B cell (primary cell): ENCODE data around the gene CISD2. TPM values are rescaled to one million over a fixed set of nuclear protein-coding genes. Genes with fewer than 3 reads are reported as not detected.

Experiments
- ATAC-seq: fragments of 200-7000 bp; cut with Tn5 transposase; one replicate; pipeline ENCODE4 v1.10.0; 2021; ENCODE audit warnings: low read depth, mild to moderate bottlenecking, moderate number of reproducible peaks, moderate library complexity
- CTCF ChIA-PET: fragments of 350-600 bp; sonication (Branson Sonifier 250); formaldehyde crosslinking; loops from one replicate; lab custom pipeline; 2021; ENCODE audit warnings: antibody characterized with exemption, inconsistent platforms; lab: Charles Lee
- POLR2A ChIA-PET: fragments of 350-600 bp; sonication (Branson Sonifier 250); formaldehyde crosslinking; loops from one replicate; lab custom pipeline; 2021; ENCODE audit warnings: antibody characterized with exemption; lab: Charles Lee
- DNase-seq: peaks from one replicate; pipeline ENCODE4 v3.0.0; 2013
- H2AFZ ChIP-seq: 2 replicates; pipeline ENCODE4 v1.6.1; 2012; ENCODE audit warnings: mild to moderate bottlenecking, low read depth, low read length; ENCODE audit not compliant: insufficient read depth, poor library complexity, severe bottlenecking
- H3K27ac ChIP-seq, 2 donors: 1 replicate in 1 of 2; 2 replicates in 1 of 2; pipeline ENCODE4 v1.5.1; 2012 to 2013; ENCODE audit warnings: low read length in 2 of 2, mild to moderate bottlenecking in 2 of 2, moderate library complexity in 1 of 2
- H3K27me3 ChIP-seq, 4 experiments: fragments of 200-600 bp in 1 of 4; sonication (generic) in 1 of 4; replicated peaks in 1 of 4; 1 replicate in 2 of 4; 2 replicates in 2 of 4; pipeline versions ENCODE4 v1.6.1 to v1.7.0; 2013 to 2016; ENCODE audit warnings: low read length in 3 of 4, mild to moderate bottlenecking in 2 of 4, mixed read lengths in 1 of 4, moderate library complexity in 1 of 4; ENCODE audit not compliant: insufficient read depth in 4 of 4, control insufficient read depth in 3 of 4; ENCODE audit errors: control extremely low read depth in 1 of 4
- H3K36me3 ChIP-seq, 2 experiments: replicated peaks in 1 of 2; 1 replicate in 1 of 2; 2 replicates in 1 of 2; pipeline versions ENCODE4 v1.6.1 to v1.7.1; 2013; ENCODE audit warnings: low read length in 1 of 2; ENCODE audit not compliant: insufficient read depth in 2 of 2, control insufficient read depth in 1 of 2; ENCODE audit errors: control extremely low read depth in 1 of 2, extremely low read depth in 1 of 2
- H3K4me1 ChIP-seq, 2 donors: fragments of 200-600 bp in 1 of 2; sonication (generic) in 1 of 2; 1 replicate in 1 of 2; 2 replicates in 1 of 2; pipeline versions ENCODE4 v1.5.1 to v1.6.1; 2013 to 2017; ENCODE audit warnings: low read length in 2 of 2; ENCODE audit not compliant: control insufficient read depth in 2 of 2, insufficient read depth in 2 of 2
- H3K4me2 ChIP-seq: replicated peaks from 2 replicates; pipeline ENCODE3; 2012; ENCODE audit warnings: mild to moderate bottlenecking, low read depth, low read length; ENCODE audit not compliant: poor library complexity, severe bottlenecking
- H3K4me3 ChIP-seq, 5 experiments: fragments of 200-600 bp in 1 of 5; sonication (generic) in 1 of 5; 1 replicate in 3 of 5; 2 replicates in 2 of 5; pipeline versions ENCODE4 v1.5.1 to v1.7.0; 2011 to 2016; ENCODE audit warnings: low read length in 4 of 5, mild to moderate bottlenecking in 4 of 5, low read depth in 2 of 5, control low read depth in 1 of 5, moderate library complexity in 1 of 5; ENCODE audit not compliant: insufficient read depth in 1 of 5; ENCODE audit errors: control extremely low read depth in 1 of 5, extremely low read depth in 1 of 5
- H3K79me2 ChIP-seq: fragments of 200-600 bp; sonication (generic); one replicate; pipeline ENCODE4 v1.6.0; 2016; ENCODE audit warnings: low read length; ENCODE audit not compliant: control insufficient read depth, insufficient read depth
- H3K9ac ChIP-seq: fragments of 200-600 bp; sonication (generic); 2 replicates; pipeline ENCODE4 v1.6.1; 2017; ENCODE audit warnings: mild to moderate bottlenecking, low read length, moderate library complexity
- H3K9me3 ChIP-seq, 3 donors: one replicate each; pipeline versions ENCODE4 v1.6.1 to v1.7.1; 2013; ENCODE audit warnings: low read length in 2 of 3; ENCODE audit not compliant: control insufficient read depth in 2 of 3, insufficient read depth in 1 of 3; ENCODE audit errors: control extremely low read depth in 1 of 3
- H4K20me1 ChIP-seq: 2 replicates; pipeline ENCODE4 v1.6.0; 2012; ENCODE audit warnings: mild to moderate bottlenecking, low read length; ENCODE audit not compliant: insufficient read depth, control insufficient read depth, poor library complexity, severe bottlenecking
- H3K27ac Mint-ChIP-seq: one replicate; pipeline ENCODE4 v1.8.0; 2021; ENCODE audit warnings: mixed read lengths
- H3K27me3 Mint-ChIP-seq: one replicate; pipeline ENCODE4 v1.8.0; 2021; ENCODE audit warnings: mixed read lengths
- H3K4me1 Mint-ChIP-seq: one replicate; pipeline ENCODE4 v1.8.0; 2021; ENCODE audit warnings: mixed read lengths
- H3K4me3 Mint-ChIP-seq: one replicate; pipeline ENCODE4 v1.8.0; 2021; ENCODE audit warnings: mixed read lengths
- H3K9me3 Mint-ChIP-seq: one replicate; pipeline ENCODE4 v1.8.0; 2022; ENCODE audit warnings: mixed read lengths; ENCODE audit not compliant: insufficient read depth
- CTCF ChIP-seq: fragments of 200-600 bp; IDR thresholded peaks from one replicate; pipeline ENCODE4 v1.8.0; 2022; ENCODE audit warnings: antibody characterized with exemption, mild to moderate bottlenecking
- EZH2 ChIP-seq: IDR thresholded peaks from 2 replicates; pipeline ENCODE4 v1.6.1; 2012; ENCODE audit warnings: borderline replicate concordance, low read depth, mild to moderate bottlenecking, moderate library complexity, low read length; ENCODE audit not compliant: insufficient read depth, poor library complexity, severe bottlenecking
- WGBS: methylation state at CpG from one replicate; pipeline ENCODE4 v1.1.5; 2013; ENCODE audit warnings: missing lambda C conversion rate; ENCODE audit not compliant: insufficient coverage; 5-methylcytosine and 5-hydroxymethylcytosine counted together
- intact Hi-C: fragments of 100-400 bp; cut with micrococcal nuclease; formaldehyde crosslinking; loops from one replicate; pipeline ENCODE4 v1.10.0; 2022
- polyA plus RNA-seq: library from polyadenylated mRNA; depleted of rRNA; stranded (reverse); fragments of >200 nt; gene quantifications from 2 replicates; pipeline ENCODE4 v1.2.3, GENCODE V29; 2012
- total RNA-seq, 2 donors: library from RNA; stranded (reverse); fragments of 120-200 nt in 1 of 2; gene quantifications; 1 replicate in 1 of 2; 2 replicates in 1 of 2; pipeline versions ENCODE4 v1.2.3 to v1.2.4, GENCODE V29; 2013 to 2022

The CISD2 gene
- total and polyA plus RNA-seq, 2 donors (not counting 1 experiment from before 2014, with no cell fraction given): 5.0 to 16.0 TPM

GRCh38 chr4:102878901-102879300, 10.1 kb downstream of the CISD2 start:
- H3K9me3 Mint-ChIP-seq: peaks cover 2% of the 10 kb centered on the region
- peaks cover 38% of the 10 kb centered on the region for H3K79me2 ChIP-seq
- POLR2A ChIA-PET: no interaction called here

GRCh38 chr4:102881343-102881742, 12.6 kb downstream of the CISD2 start:
- Histone ChIP-seq H3K36me3 (peaks cover 0 to under 1% of the 10 kb centered on the region in 2 experiments), H3K79me2 (peaks cover 19% of the 10 kb centered on the region), H4K20me1 (no peaks in the 10 kb centered on the region), H3K9ac (no peak overlapping the region), H3K27ac (no peak overlapping the region), H3K4me3 (no peak overlapping the region), H3K9me3 (peaks cover 0 to 15% (median 13%) of the 10 kb centered on the region in 3 donors), H3K4me2 (no peak overlapping the region), H3K27me3 (no peaks in the 10 kb centered on the region), H3K4me1 (no peaks in the 10 kb centered on the region), H2AFZ (no peak overlapping the region)
- no peak overlapping the region for H3K4me3 Mint-ChIP-seq
- ChIA-PET POLR2A (no interaction called here), CTCF (interaction anchor here (0.7 kb wide), 1 partner anchor 79 kb away, joined by 3 read pairs; no protein-coding TSS in a partner anchor)
- intact Hi-C loops: no loop called here
- peaks cover 2% of the 10 kb centered on the region for H3K4me1 Mint-ChIP-seq
- no CpG with 5 or more reads among the region's 1 CpG for WGBS
- DNase-seq (no peak), ATAC-seq (no peak)
- H3K27me3 Mint-ChIP-seq: no peaks in the 10 kb centered on the region
- H3K27ac Mint-ChIP-seq: no peak overlapping the region
- peaks cover 2% of the 10 kb centered on the region for H3K9me3 Mint-ChIP-seq
- TF ChIP-seq CTCF: no peak
- no peak for TF ChIP-seq EZH2

More at GRCh38 chr4:102878901-102879300, 10.1 kb downstream of the CISD2 start:
- H3K4me3 Mint-ChIP-seq: no peak overlapping the region
- no peak for TF ChIP-seq CTCF
- TF ChIP-seq EZH2: no peak
- H3K9me3 ChIP-seq: peaks cover 0 to 15% (median 13%) of the 10 kb centered on the region in 3 donors
- H3K4me1 ChIP-seq: no peaks in the 10 kb centered on the region
- H3K36me3 ChIP-seq: peaks cover 4% of the 10 kb centered on the region in 2 experiments
- H3K9ac ChIP-seq: no peak overlapping the region
- no peak for DNase-seq
- H3K4me3 ChIP-seq: no peak overlapping the region
- H3K27me3 ChIP-seq: no peaks in the 10 kb centered on the region
- no peak overlapping the region for H3K27ac Mint-ChIP-seq
- no peaks in the 10 kb centered on the region for H3K27me3 Mint-ChIP-seq
- intact Hi-C loops: no loop called here
- CTCF ChIA-PET: no interaction called here
- no peak overlapping the region for H2AFZ ChIP-seq
- peaks cover 11% of the 10 kb centered on the region for H3K4me1 Mint-ChIP-seq
- H3K27ac ChIP-seq: no peak overlapping the region
- no peak overlapping the region for H3K4me2 ChIP-seq
- no peak for ATAC-seq
- WGBS: 50% methylated on average over 1 of the region's 3 CpGs
- no peaks in the 10 kb centered on the region for H4K20me1 ChIP-seq
